ENCODE results near the gene PCNP.
"Not testable (repeated sequence)": the region's sequence is repeated elsewhere in the genome, so short reads cannot be mapped to it uniquely, and the experiment has no call there.

Gene PCNP

GRCh38 chr3:101571028-101571895 lies 2.7 kb upstream of the PCNP start:
- Histone ChIP-seq H3K9ac (ENCODE audit: low read length in 2 of 2) (no peak overlapping the region), H3K4me1 (ENCODE audit: control insufficient read depth, insufficient read depth, low read length) (peaks cover 6% of the 10 kb centered on the region), H3K27ac (ENCODE audit: low read length) (no peak overlapping the region)

GRCh38 chr3:101574388-101575112 lies 570 bp downstream of the PCNP start:
- no peaks in the 10 kb centered on the region for H3K27me3 ChIP-seq (ENCODE audit: control insufficient read depth in 1 of 2, insufficient read depth in 2 of 2, low read length in 2 of 2)
- peaks cover under 1 to 5% of the 10 kb centered on the region in 2 donors for H3K36me3 ChIP-seq (ENCODE audit: control insufficient read depth in 2 of 2, insufficient read depth in 2 of 2, low read length in 2 of 2)
- H3K4me1 ChIP-seq (ENCODE audit: control insufficient read depth, insufficient read depth, low read length) = peaks cover 6% of the 10 kb centered on the region
- H3K9me3 ChIP-seq (ENCODE audit: control insufficient read depth in 2 of 2, low read length in 2 of 2) = no peaks in the 10 kb centered on the region
- peak overlapping the region; percentile 90 for H3K27ac ChIP-seq (ENCODE audit: low read length)
- H3K9ac ChIP-seq (ENCODE audit: low read length in 2 of 2) = peak overlapping the region; percentile 99
- peak overlapping the region; percentile 83 to 93 for H3K4me3 ChIP-seq (ENCODE audit: low read length in 2 of 2)

More at GRCh38 chr3:101571028-101571895, 2.7 kb upstream of the PCNP start:
- Histone ChIP-seq H3K27me3 (ENCODE audit: control insufficient read depth in 1 of 2, insufficient read depth in 2 of 2, low read length in 2 of 2) (no peaks in the 10 kb centered on the region), H3K4me3 (ENCODE audit: low read length in 2 of 2) (no peak overlapping the region), H3K36me3 (ENCODE audit: control insufficient read depth in 2 of 2, insufficient read depth in 2 of 2, low read length in 2 of 2) (peaks cover 4 to 9% of the 10 kb centered on the region in 2 donors), H3K9me3 (ENCODE audit: control insufficient read depth in 2 of 2, low read length in 2 of 2) (no peaks in the 10 kb centered on the region)

- Histone ChIP-seq H3K27me3 (ENCODE audit: control insufficient read depth in 1 of 2, insufficient read depth in 2 of 2, low read length in 2 of 2) (no peaks in the 10 kb centered on the region), H3K9ac (ENCODE audit: low read length in 2 of 2) (no peak overlapping the region), H3K36me3 (ENCODE audit: control insufficient read depth in 2 of 2, insufficient read depth in 2 of 2, low read length in 2 of 2) (peaks cover 4 to 9% of the 10 kb centered on the region in 2 donors), H3K27ac (ENCODE audit: low read length) (no peak overlapping the region), H3K4me1 (ENCODE audit: control insufficient read depth, insufficient read depth, low read length) (peaks cover 6% of the 10 kb centered on the region), H3K4me3 (ENCODE audit: low read length in 2 of 2) (no peak overlapping the region), H3K9me3 (ENCODE audit: control insufficient read depth in 2 of 2, low read length in 2 of 2) (no peaks in the 10 kb centered on the region)
These were observed 3.3 kb downstream of the PCNP start for GRCh38 chr3:101577286-101577685.

GRCh38 chr3:101588616-101589015 lies 14.6 kb downstream of the PCNP start:
- no peaks in the 10 kb centered on the region for H3K4me1 ChIP-seq (ENCODE audit: control insufficient read depth, insufficient read depth, low read length)
- no peak overlapping the region for H3K27ac ChIP-seq (ENCODE audit: low read length)
- no peaks in the 10 kb centered on the region for H3K9me3 ChIP-seq (ENCODE audit: control insufficient read depth in 2 of 2, low read length in 2 of 2)
- H3K9ac ChIP-seq (ENCODE audit: low read length in 2 of 2) = no peak overlapping the region
- H3K4me3 ChIP-seq (ENCODE audit: low read length in 2 of 2) = no peak overlapping the region
- peaks cover 19 to 20% of the 10 kb centered on the region in 2 donors for H3K36me3 ChIP-seq (ENCODE audit: control insufficient read depth in 2 of 2, insufficient read depth in 2 of 2, low read length in 2 of 2)
- no peaks in the 10 kb centered on the region for H3K27me3 ChIP-seq (ENCODE audit: control insufficient read depth in 1 of 2, insufficient read depth in 2 of 2, low read length in 2 of 2)

- no peaks in the 10 kb centered on the region for H3K9me3 ChIP-seq (ENCODE audit: control insufficient read depth in 2 of 2, low read length in 2 of 2)
- peaks cover 19 to 23% of the 10 kb centered on the region in 2 donors for H3K36me3 ChIP-seq (ENCODE audit: control insufficient read depth in 2 of 2, insufficient read depth in 2 of 2, low read length in 2 of 2)
- H3K27ac ChIP-seq (ENCODE audit: low read length) = no peak overlapping the region
- H3K27me3 ChIP-seq (ENCODE audit: control insufficient read depth in 1 of 2, insufficient read depth in 2 of 2, low read length in 2 of 2) = no peaks in the 10 kb centered on the region
- no peaks in the 10 kb centered on the region for H3K4me1 ChIP-seq (ENCODE audit: control insufficient read depth, insufficient read depth, low read length)
- H3K4me3 ChIP-seq (ENCODE audit: low read length in 2 of 2) = no peak overlapping the region
- H3K9ac ChIP-seq (ENCODE audit: low read length in 2 of 2) = no peak overlapping the region
These were observed 17.1 kb downstream of the PCNP start for GRCh38 chr3:101591071-101591470.

- Histone ChIP-seq H3K27ac (ENCODE audit: low read length) (no peak overlapping the region), H3K4me1 (ENCODE audit: control insufficient read depth, insufficient read depth, low read length) (no peaks in the 10 kb centered on the region), H3K36me3 (ENCODE audit: control insufficient read depth in 2 of 2, insufficient read depth in 2 of 2, low read length in 2 of 2) (peaks cover 0 to 3% of the 10 kb centered on the region in 2 donors), H3K9me3 (ENCODE audit: control insufficient read depth in 2 of 2, low read length in 2 of 2) (no peaks in the 10 kb centered on the region), H3K4me3 (ENCODE audit: low read length in 2 of 2) (no peak overlapping the region), H3K9ac (ENCODE audit: low read length in 2 of 2) (no peak overlapping the region), H3K27me3 (ENCODE audit: control insufficient read depth in 1 of 2, insufficient read depth in 2 of 2, low read length in 2 of 2) (no peaks in the 10 kb centered on the region)
These were observed 28.8 kb downstream of the PCNP start for GRCh38 chr3:101602731-101603130.

GRCh38 chr3:101603184-101603583 lies 29.2 kb downstream of the PCNP start:
- no peak overlapping the region for H3K9ac ChIP-seq (ENCODE audit: low read length in 2 of 2)
- peaks cover 0 to 3% of the 10 kb centered on the region in 2 donors for H3K36me3 ChIP-seq (ENCODE audit: control insufficient read depth in 2 of 2, insufficient read depth in 2 of 2, low read length in 2 of 2)
- no peaks in the 10 kb centered on the region for H3K27me3 ChIP-seq (ENCODE audit: control insufficient read depth in 1 of 2, insufficient read depth in 2 of 2, low read length in 2 of 2)
- H3K9me3 ChIP-seq (ENCODE audit: control insufficient read depth in 2 of 2, low read length in 2 of 2) = no peaks in the 10 kb centered on the region
- H3K27ac ChIP-seq (ENCODE audit: low read length) = no peak overlapping the region
- no peaks in the 10 kb centered on the region for H3K4me1 ChIP-seq (ENCODE audit: control insufficient read depth, insufficient read depth, low read length)
- no peak overlapping the region for H3K4me3 ChIP-seq (ENCODE audit: low read length in 2 of 2)

GRCh38 chr3:101605398-101605797 lies 31.4 kb downstream of the PCNP start:
- not testable (repeated sequence) for H3K9ac ChIP-seq (ENCODE audit: low read length in 2 of 2); H3K36me3 ChIP-seq (ENCODE audit: control insufficient read depth in 2 of 2, insufficient read depth in 2 of 2, low read length in 2 of 2); H3K27ac ChIP-seq (ENCODE audit: low read length); H3K9me3 ChIP-seq (ENCODE audit: control insufficient read depth in 2 of 2, low read length in 2 of 2); H3K4me1 ChIP-seq (ENCODE audit: control insufficient read depth, insufficient read depth, low read length); H3K4me3 ChIP-seq (ENCODE audit: low read length in 2 of 2); H3K27me3 ChIP-seq (ENCODE audit: control insufficient read depth in 1 of 2, insufficient read depth in 2 of 2, low read length in 2 of 2)

GRCh38 chr3:101611023-101611422 lies 37.0 kb downstream of the PCNP start:
- H3K36me3 ChIP-seq (ENCODE audit: control insufficient read depth in 2 of 2, insufficient read depth in 2 of 2, low read length in 2 of 2) = no peaks in the 10 kb centered on the region
- no peak overlapping the region for H3K4me3 ChIP-seq (ENCODE audit: low read length in 2 of 2)
- no peaks in the 10 kb centered on the region for H3K27me3 ChIP-seq (ENCODE audit: control insufficient read depth in 1 of 2, insufficient read depth in 2 of 2, low read length in 2 of 2)
- no peaks in the 10 kb centered on the region for H3K9me3 ChIP-seq (ENCODE audit: control insufficient read depth in 2 of 2, low read length in 2 of 2)
- no peak overlapping the region for H3K9ac ChIP-seq (ENCODE audit: low read length in 2 of 2)
- H3K27ac ChIP-seq (ENCODE audit: low read length) = no peak overlapping the region
- no peaks in the 10 kb centered on the region for H3K4me1 ChIP-seq (ENCODE audit: control insufficient read depth, insufficient read depth, low read length)

- not testable (repeated sequence) for H3K9ac ChIP-seq (ENCODE audit: low read length in 2 of 2); H3K27ac ChIP-seq (ENCODE audit: low read length); H3K4me3 ChIP-seq (ENCODE audit: low read length in 2 of 2); H3K36me3 ChIP-seq (ENCODE audit: control insufficient read depth in 2 of 2, insufficient read depth in 2 of 2, low read length in 2 of 2); H3K27me3 ChIP-seq (ENCODE audit: control insufficient read depth in 1 of 2, insufficient read depth in 2 of 2, low read length in 2 of 2); H3K4me1 ChIP-seq (ENCODE audit: control insufficient read depth, insufficient read depth, low read length); H3K9me3 ChIP-seq (ENCODE audit: control insufficient read depth in 2 of 2, low read length in 2 of 2)
These were observed 39.0 kb downstream of the PCNP start for GRCh38 chr3:101613014-101613413.

GRCh38 chr3:101615525-101615924 lies 41.5 kb downstream of the PCNP start:
- Histone ChIP-seq H3K36me3 (ENCODE audit: control insufficient read depth in 2 of 2, insufficient read depth in 2 of 2, low read length in 2 of 2) (no peaks in the 10 kb centered on the region), H3K27me3 (ENCODE audit: control insufficient read depth in 1 of 2, insufficient read depth in 2 of 2, low read length in 2 of 2) (no peaks in the 10 kb centered on the region), H3K4me1 (ENCODE audit: control insufficient read depth, insufficient read depth, low read length) (no peaks in the 10 kb centered on the region), H3K4me3 (ENCODE audit: low read length in 2 of 2) (no peak overlapping the region), H3K9ac (ENCODE audit: low read length in 2 of 2) (no peak overlapping the region), H3K27ac (ENCODE audit: low read length) (no peak overlapping the region), H3K9me3 (ENCODE audit: control insufficient read depth in 2 of 2, low read length in 2 of 2) (no peaks in the 10 kb centered on the region)

All from stomach smooth muscle (tissue), 2 donors.